Activated CD4-positive, alpha-beta T cell treated with anti-CD3 and anti-CD28 coated beads for 4 hours (primary cell): Measurements from ENCODE around the gene DEXI.

ENCODE experiments used
- DNase-seq, 2 donors: peaks; one replicate each; pipeline ENCODE4 v3.0.0-alpha.2; 2020

DEXI gene

GRCh38 chr16:10942352-10943063 lies at the start of gene DEXI:
DEXI (minus strand) TSS chr16:10942468; CDS start chr16:10942005, 463 bp downstream.
- DNase-seq, result peak; percentile 93 to 94

GRCh38 chr16:10990378-10990777 lies 48.1 kb upstream of the DEXI start:
- no peak for DNase-seq

DNA sequence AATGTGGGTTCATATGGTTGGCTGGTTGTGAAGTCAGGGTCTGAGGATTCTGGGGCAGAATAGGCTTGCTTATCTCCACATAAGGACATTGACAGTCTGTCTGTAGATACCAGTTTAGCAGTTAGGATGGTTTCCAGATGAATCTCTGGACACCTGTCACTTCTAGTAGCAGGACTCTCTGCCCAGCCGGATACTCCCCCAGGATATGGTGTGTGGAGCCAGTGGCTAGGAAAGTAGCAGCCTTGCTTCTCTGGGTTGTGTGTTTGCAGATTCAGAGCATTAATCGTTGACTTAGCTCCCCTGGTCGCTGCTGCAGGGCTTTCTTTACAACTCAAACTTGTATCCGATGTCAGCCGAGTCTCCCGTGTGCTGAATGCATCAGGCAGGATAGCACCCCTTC lies 47.3 kb upstream of the DEXI start:
- DNase-seq, result no peak

DNA sequence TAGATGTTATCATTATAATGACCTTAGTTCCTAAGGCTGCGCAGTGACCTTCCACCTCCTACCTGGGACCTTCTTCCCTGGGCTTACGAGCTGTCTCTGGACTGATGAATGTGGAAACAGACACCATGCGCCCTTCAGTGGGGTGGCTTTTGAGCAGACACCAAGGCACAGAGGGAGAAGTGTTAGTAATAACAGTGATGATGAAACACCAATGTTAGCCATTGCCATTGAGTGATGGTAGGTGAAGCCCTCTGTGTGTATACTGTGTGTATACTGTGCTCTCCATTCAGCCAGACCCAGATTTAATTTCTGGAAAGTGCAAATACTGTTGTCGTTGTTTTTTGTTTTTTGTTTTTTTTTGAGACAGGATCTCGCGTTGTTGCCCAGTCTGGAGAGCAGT lies 46.6 kb upstream of the DEXI start:
- no peak for DNase-seq

GRCh38 chr16:10988164-10988803 lies 46.0 kb upstream of the DEXI start:
- peak; percentile 43 to 51 for DNase-seq

DNA sequence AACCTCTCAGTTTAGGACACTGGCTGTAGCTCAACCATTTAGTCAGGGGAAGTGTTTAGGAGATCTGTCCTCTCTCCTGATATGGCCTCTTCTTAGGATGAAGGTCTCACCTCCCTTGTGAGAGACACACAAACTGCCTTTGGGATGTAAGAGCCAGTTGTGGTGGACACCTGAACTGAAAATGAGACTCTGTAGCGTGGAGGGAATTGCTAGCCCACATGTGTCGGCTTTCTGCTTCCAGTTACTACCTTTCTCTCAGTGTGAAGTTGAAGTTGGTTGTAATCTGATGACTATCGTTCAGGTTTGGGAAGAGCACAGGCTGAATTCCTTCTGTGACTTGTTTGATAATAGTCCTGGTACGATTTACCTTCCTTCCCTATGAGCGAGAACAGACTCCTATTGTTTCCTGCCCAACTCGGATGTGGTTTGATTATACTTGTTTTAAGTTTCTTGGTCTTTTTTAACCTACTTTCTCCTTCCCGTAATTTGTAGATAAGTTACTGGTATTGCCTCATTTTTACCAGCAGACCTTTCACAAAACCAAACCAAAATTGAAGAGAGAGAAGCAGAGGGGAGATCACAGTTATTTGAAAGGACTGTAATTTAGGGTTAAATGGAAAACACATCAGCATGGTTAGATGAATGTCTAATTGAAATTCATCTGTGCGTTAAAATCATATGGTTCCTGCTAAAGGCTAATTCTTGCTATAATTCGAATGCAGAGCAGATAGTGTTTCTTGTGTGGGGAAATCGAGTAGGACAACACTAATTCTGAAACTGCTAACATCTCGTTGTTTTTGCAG lies 45.3 kb upstream of the DEXI start:
- no peak for DNase-seq

DNA sequence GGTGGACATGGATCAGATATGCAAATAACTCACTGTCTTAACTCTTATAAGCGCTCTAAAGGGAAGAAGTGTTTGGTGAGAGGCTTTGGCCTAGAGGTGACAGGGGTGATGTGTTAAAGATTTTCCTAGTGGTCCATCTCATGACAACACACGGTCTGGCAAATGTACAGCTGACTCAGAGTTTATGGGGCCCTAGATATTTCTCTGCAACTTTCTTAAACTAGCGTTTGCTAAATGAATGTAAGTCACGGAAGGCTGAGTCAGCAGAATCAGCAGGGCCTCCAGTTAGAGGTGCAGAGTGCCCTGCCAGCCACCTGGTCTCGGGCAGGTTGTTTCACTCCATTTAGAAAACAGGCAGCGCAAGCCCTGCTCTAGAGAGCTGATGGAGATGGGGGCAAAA lies 42.2 kb upstream of the DEXI start:
- no peak for DNase-seq

DNA sequence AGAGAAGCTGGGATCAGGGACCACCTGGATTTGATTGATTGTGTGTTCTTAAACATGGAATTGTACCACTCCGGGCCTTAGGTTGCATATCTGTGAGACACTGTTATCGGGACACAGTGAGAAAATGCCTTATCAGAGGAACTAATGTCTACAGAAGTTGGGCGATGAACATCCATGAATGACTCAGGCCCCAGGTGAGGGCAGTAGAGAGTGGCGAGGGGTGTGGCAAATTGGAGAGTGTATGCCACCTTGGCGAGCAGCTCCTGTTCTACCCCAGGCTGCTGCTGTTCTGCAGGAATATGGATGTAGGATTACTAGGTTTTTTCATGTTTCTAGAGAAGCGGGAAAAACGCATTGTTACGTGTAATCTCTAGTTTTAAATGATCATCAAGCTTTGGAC lies 40.9 kb upstream of the DEXI start:
- DNase-seq, result peak; percentile 16 to 29

DNA sequence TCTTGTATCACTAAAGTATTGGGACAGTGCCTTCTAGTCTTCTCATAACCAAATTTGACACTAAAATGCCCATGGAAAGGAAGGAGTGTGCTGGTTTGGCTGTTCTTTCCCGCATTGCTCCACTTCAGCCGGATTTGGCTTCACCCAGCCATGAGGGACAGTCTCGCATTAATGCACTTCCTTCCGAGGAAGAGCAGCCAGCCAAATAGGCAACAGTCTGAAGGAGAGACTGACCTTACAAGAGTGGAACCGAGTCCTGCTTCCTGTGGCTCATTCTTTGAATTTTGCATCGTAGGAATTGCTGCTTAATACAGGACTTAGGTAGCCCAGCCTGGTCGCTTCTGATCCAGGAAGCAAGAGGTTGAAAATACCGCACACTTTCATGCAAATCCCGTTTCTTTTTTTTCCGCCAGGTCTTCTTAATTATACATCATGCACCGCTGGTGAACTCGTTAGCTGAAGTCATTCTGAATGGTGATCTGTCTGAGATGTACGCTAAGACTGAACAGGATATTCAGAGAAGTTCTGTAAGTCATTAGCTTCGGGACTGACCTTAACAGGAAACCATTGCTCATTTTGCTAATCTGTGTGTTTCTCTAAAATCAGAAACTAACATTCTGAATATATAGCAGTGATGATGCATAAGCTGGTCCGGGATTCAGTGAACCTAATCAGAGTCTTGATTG lies 40.3 kb upstream of the DEXI start:
- DNase-seq, result no peak

- DNase-seq, result peak; percentile 25 to 28
These were observed 39.5 kb upstream of the DEXI start for GRCh38 chr16:10981697-10982216.

GRCh38 chr16:10980813-10981212 lies 38.5 kb upstream of the DEXI start:
- no peak for DNase-seq

DNA sequence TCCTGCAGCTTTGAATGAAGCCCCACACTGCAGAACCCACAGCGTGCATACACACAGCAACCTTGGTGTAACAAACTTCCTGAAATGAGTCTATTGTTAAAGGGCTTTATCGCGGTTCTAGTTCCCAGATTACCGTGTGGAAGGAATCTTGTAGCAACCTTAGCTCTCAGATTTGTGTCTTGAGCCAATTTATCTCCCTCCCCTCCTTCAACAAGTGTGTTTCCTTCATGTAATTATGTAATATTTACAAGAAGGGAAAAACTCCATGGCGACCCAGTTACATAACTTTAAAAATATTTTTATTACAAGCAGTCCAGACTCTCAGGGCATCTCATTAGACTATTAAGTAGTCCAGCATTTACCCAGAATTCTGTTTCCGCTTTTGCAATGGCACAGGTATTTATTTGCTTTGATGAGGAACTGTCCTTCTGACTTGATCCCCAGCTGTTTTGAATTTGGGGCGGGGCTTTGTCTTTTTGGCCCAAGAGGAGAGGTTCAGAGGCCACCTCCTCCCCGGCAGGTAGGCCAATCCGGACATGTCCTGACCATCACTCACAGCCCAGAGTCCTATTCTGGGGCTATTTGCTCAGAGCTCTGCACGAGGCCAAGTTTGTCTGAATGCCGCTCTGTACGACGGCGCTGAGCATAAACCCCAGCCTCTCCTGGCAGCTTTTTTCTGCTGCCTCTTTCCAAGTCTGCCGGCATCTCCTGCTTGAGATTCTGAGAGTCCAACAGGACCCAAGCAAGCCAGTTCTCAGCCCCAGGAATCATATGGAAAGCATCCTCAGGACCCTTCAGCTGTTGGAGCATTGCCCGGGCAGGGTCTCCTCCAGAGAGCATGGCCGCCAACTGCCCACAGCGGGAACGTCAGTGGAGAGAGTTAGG lies 37.7 kb upstream of the DEXI start:
- DNase-seq, result no peak

DNA sequence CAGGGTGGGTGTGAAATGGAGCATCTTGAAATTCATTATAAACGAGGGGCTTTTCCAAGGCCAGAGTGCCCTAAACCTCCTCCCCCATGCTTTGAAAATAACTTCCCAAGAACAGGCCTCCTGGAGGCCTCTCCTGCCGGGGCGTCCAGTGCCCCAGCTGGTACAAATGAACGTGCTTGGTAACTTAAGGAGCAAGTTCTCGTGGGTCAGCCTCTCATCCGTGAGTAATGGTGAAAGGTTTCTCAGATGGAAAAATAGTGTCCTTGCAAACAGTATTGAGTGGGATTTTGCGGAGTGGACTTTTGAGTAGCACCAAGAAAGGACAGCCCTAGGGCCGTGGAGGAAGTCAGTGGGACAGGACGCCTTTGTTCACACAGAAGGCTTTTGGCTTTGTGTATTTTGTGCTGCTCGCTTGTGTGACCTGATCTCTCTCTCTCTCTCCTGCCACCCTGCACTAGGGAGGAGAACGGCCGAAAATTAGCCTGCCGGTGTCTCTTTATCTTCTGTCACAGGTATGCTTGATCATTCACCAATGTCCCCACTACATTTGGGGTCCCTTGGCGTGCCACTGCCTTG lies 36.7 kb upstream of the DEXI start:
- no peak for DNase-seq

DNA sequence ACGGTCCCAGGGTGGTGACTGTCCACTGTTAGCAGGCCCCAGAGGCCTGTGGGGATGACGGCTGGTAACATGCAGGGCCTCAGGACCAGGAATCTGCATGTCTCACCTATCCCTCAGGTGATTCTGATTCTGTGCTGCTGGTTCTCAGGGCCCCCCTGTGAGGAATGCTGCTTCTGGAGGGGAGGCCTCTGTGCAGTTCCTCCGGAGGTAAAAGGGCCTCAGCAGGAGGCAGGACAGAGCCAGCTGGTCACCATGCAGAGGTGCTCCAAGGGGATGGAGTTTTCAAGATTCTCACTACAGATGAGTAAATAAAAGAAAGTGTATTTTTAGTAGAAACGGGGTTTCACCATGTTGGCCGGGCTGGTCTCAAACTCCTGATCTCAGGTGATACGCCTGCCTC lies 35.9 kb upstream of the DEXI start:
- no peak for DNase-seq

GRCh38 chr16:10976634-10977033 lies 34.4 kb upstream of the DEXI start:
- DNase-seq, result no peak

- DNase-seq, result no peak
These were observed 30.7 kb upstream of the DEXI start for GRCh38 chr16:10972819-10973464.

- no peak for DNase-seq
These were observed 30.0 kb upstream of the DEXI start for GRCh38 chr16:10972108-10972818.

- DNase-seq, result peak; percentile 37 to 49
These were observed 29.3 kb upstream of the DEXI start for GRCh38 chr16:10971560-10971961.

- DNase-seq, result no peak
These were observed 27.8 kb upstream of the DEXI start for GRCh38 chr16:10970065-10970464.

GRCh38 chr16:10969615-10970014 lies 27.3 kb upstream of the DEXI start:
- no peak for DNase-seq
